ENCODE results near the gene WRAP73. TPM values are rescaled to one million over a fixed set of nuclear protein-coding genes. Genes with fewer than 3 reads are reported as not detected.

The WRAP73 gene
- total and polyA plus RNA-seq, 9 of the 15 experiments (the other 6 are each of a cell fraction or from before 2014, with no cell fraction given), result 4.3 to 51.8 (median 30.1) TPM

DNA sequence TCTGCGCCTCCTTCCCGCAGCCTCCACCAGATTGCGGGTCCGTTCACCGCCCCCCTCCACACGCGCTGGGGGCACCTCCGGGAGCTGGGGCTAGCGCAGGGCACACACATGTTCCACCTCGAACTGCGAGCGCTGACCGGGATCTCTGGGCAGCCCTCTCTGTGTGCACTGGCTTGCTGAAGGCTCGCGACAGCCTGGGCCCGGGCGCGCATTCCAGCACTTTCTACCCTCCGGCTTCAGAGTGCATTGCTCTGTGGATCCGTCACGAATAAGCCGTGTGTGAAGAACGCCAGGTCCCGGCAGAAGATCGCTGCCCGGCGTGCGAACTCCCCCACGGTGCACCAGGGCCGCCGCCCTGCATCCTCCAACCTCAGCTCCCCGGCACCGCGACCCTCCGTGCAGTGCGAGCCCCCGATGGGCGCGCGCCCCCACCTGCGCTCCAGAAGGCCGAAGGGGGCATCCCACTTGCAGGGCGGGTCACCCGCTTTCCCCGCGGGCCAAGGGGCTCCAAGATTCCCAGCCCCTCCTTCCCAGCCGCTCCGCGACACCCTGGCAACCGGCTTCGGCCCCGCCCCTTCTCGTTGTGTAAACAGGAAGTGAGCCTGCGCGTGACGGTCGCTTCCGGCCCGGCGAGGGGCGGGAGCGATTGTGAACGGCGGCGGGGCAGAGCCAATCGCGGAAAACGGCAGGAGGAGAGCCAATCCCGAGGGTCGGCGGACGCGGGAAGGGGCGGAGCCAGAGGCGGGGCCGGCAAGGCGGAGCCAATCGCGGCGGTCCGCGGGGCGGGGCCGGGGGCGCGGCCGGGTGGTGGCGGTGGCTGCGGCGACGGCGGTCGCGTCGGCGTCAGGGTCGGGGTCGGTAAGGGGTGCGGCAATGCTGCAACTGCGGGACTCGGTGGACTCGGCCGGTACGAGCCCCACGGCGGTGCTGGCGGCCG lies 25.4 kb downstream of the WRAP73 start, which contains the start of gene TPRG1L (continued):
- TF ChIP-seq KLF13 (tag; IDR thresholded peaks at IDR 0.05; ENCODE audit: borderline replicate concordance, low read depth) (peak; percentile 88; the same call in 1 of the 2 replicates), MCM3 (IDR thresholded peaks at IDR 0.05) (no peak), NEUROD1 (IDR thresholded peaks at IDR 0.05; ENCODE audit: borderline replicate concordance, low read depth, low read length, partially characterized antibody) (peak; percentile 89), ATF7 (IDR thresholded peaks at IDR 0.05) (peak; percentile 83), SPI1 (IDR thresholded peaks at IDR 0.05; ENCODE audit: borderline replicate concordance, low read depth, low read length) (peak; percentile 87), JUND (IDR thresholded peaks at IDR 0.05; ENCODE audit: borderline replicate concordance, low read depth, low read length) (peak; percentile 27; the same call in 1 of the 2 replicates), JUND (tag; IDR thresholded peaks at IDR 0.05; ENCODE audit: borderline replicate concordance, low read depth, low read length) (no peak), KLF1 (tag; IDR thresholded peaks at IDR 0.05) (peak; percentile 79), RAD51 (IDR thresholded peaks at IDR 0.05; ENCODE audit: borderline replicate concordance, low read depth) (peak; percentile 57; the same call in 1 of the 2 replicates), ELF1 (tag; IDR thresholded peaks at IDR 0.05) (peak; percentile 91), FOXK2 (conservative IDR thresholded peaks at IDR 0.05 in 1 of 2, IDR thresholded peaks at IDR 0.05 in 1 of 2; ENCODE audit: low read depth in 2 of 2) (peak; percentile 99 to 100)
- TF ChIP-seq, protein P1, sequence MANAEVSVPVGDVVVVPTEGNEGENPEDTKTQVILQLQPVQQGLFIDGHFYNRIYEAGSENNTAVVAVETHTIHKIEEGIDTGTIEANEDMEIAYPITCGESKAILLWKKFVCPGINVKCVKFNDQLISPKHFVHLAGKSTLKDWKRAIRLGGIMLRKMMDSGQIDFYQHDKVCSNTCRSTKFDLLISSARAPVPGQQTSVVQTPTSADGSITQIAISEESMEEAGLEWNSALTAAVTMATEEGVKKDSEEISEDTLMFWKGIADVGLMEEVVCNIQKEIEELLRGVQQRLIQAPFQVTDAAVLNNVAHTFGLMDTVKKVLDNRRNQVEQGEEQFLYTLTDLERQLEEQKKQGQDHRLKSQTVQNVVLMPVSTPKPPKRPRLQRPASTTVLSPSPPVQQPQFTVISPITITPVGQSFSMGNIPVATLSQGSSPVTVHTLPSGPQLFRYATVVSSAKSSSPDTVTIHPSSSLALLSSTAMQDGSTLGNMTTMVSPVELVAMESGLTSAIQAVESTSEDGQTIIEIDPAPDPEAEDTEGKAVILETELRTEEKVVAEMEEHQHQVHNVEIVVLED (CRISPR knock-in tag; IDR thresholded peaks at IDR 0.05), result peak; percentile 75
- TF ChIP-seq, protein P2, sequence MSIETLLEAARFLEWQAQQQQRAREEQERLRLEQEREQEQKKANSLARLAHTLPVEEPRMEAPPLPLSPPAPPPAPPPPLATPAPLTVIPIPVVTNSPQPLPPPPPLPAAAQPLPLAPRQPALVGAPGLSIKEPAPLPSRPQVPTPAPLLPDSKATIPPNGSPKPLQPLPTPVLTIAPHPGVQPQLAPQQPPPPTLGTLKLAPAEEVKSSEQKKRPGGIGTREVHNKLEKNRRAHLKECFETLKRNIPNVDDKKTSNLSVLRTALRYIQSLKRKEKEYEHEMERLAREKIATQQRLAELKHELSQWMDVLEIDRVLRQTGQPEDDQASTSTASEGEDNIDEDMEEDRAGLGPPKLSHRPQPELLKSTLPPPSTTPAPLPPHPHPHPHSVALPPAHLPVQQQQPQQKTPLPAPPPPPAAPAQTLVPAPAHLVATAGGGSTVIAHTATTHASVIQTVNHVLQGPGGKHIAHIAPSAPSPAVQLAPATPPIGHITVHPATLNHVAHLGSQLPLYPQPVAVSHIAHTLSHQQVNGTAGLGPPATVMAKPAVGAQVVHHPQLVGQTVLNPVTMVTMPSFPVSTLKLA (conservative IDR thresholded peaks at IDR 0.05), result peak; percentile 100
- TF ChIP-seq, protein P3, sequence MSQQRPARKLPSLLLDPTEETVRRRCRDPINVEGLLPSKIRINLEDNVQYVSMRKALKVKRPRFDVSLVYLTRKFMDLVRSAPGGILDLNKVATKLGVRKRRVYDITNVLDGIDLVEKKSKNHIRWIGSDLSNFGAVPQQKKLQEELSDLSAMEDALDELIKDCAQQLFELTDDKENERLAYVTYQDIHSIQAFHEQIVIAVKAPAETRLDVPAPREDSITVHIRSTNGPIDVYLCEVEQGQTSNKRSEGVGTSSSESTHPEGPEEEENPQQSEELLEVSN (IDR thresholded peaks at IDR 0.05; ENCODE audit: borderline replicate concordance in 1 of 2, extremely low read depth in 1 of 2, insufficient read depth in 1 of 2, insufficient read length in 1 of 2, low read depth in 1 of 2, low read length in 1 of 2, poor library complexity in 1 of 2, severe bottlenecking in 1 of 2), result peak in 1 of 2 experiments; percentile 69
- TF ChIP-seq, protein P4, sequence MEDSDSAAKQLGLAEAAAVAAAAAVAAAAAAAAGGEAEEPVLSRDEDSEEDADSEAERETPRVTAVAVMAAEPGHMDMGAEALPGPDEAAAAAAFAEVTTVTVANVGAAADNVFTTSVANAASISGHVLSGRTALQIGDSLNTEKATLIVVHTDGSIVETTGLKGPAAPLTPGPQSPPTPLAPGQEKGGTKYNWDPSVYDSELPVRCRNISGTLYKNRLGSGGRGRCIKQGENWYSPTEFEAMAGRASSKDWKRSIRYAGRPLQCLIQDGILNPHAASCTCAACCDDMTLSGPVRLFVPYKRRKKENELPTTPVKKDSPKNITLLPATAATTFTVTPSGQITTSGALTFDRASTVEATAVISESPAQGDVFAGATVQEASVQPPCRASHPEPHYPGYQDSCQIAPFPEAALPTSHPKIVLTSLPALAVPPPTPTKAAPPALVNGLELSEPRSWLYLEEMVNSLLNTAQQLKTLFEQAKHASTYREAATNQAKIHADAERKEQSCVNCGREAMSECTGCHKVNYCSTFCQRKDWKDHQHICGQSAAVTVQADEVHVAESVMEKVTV (CRISPR knock-in tag; IDR thresholded peaks at IDR 0.05), result no peak
- TF ChIP-seq, protein P5, sequence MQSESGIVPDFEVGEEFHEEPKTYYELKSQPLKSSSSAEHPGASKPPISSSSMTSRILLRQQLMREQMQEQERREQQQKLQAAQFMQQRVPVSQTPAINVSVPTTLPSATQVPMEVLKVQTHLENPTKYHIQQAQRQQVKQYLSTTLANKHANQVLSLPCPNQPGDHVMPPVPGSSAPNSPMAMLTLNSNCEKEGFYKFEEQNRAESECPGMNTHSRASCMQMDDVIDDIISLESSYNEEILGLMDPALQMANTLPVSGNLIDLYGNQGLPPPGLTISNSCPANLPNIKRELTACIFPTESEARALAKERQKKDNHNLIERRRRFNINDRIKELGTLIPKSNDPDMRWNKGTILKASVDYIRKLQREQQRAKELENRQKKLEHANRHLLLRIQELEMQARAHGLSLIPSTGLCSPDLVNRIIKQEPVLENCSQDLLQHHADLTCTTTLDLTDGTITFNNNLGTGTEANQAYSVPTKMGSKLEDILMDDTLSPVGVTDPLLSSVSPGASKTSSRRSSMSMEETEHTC (IDR thresholded peaks at IDR 0.05), result peak; percentile 93
